Activated gamma-delta T cell (primary cell): ENCODE results near the gene KCND2.
"Not testable (repeated sequence)": the region's sequence is repeated elsewhere in the genome, so short reads cannot be mapped to it uniquely, and the experiment has no call there.

Experiments
- DNase-seq: peaks from one replicate; lab custom pipeline; 2025; lab: John Stamatoyannopoulos, UW

The KCND2 gene

GRCh38 chr7:120743128-120743527, 470.2 kb downstream of the KCND2 start:
- DNase-seq: no peak

- DNase-seq: no peak
Observed at GRCh38 chr7:120760050-120760449, 487.1 kb downstream of the KCND2 start.

- DNase-seq: no peak
Observed at GRCh38 chr7:120760851-120761250, 487.9 kb downstream of the KCND2 start.

- DNase-seq: no peak
Observed at GRCh38 chr7:120770206-120770605, 497.2 kb downstream of the KCND2 start.

- DNase-seq: no peak
Observed at GRCh38 chr7:120774481-120774880, 501.5 kb downstream of the KCND2 start.

GRCh38 chr7:120775755-120776154, 502.8 kb downstream of the KCND2 start:
- no peak for DNase-seq

GRCh38 chr7:120779078-120779477, 506.1 kb downstream of the KCND2 start:
- DNase-seq: not testable (repeated sequence)

GRCh38 chr7:120780451-120780850, 507.5 kb downstream of the KCND2 start:
- DNase-seq: not testable (repeated sequence)

GRCh38 chr7:120780938-120781337, 508.0 kb downstream of the KCND2 start:
- no peak for DNase-seq

GRCh38 chr7:120781924-120782323, 508.9 kb downstream of the KCND2 start:
- not testable (repeated sequence) for DNase-seq

GRCh38 chr7:120783273-120783672, 510.3 kb downstream of the KCND2 start:
- DNase-seq: no peak

GRCh38 chr7:120783721-120784120, 510.7 kb downstream of the KCND2 start:
- no peak for DNase-seq

GRCh38 chr7:120785095-120785494, 512.1 kb downstream of the KCND2 start:
- no peak for DNase-seq

- no peak for DNase-seq
Observed at GRCh38 chr7:120792091-120792860, 519.3 kb downstream of the KCND2 start.

GRCh38 chr7:120792861-120793130, 519.8 kb downstream of the KCND2 start:
- no peak for DNase-seq

GRCh38 chr7:120793213-120793936, 520.4 kb downstream of the KCND2 start:
- no peak for DNase-seq

GRCh38 chr7:120794106-120794729, 521.2 kb downstream of the KCND2 start:
- DNase-seq: no peak

GRCh38 chr7:120797026-120797645, 524.2 kb downstream of the KCND2 start:
- DNase-seq: no peak

GRCh38 chr7:120799147-120799546, 526.2 kb downstream of the KCND2 start:
- DNase-seq: no peak
